GM19099 (cell line): ENCODE data around the gene MEFV.

Source experiments
- POLR2A ChIP-seq: IDR thresholded peaks from 3 replicates; pipeline ENCODE4 v1.6.1; 2011; ENCODE audit warnings: low read depth; ENCODE audit not compliant: insufficient read length; ENCODE audit errors: extremely low read depth

The MEFV gene

DNA sequence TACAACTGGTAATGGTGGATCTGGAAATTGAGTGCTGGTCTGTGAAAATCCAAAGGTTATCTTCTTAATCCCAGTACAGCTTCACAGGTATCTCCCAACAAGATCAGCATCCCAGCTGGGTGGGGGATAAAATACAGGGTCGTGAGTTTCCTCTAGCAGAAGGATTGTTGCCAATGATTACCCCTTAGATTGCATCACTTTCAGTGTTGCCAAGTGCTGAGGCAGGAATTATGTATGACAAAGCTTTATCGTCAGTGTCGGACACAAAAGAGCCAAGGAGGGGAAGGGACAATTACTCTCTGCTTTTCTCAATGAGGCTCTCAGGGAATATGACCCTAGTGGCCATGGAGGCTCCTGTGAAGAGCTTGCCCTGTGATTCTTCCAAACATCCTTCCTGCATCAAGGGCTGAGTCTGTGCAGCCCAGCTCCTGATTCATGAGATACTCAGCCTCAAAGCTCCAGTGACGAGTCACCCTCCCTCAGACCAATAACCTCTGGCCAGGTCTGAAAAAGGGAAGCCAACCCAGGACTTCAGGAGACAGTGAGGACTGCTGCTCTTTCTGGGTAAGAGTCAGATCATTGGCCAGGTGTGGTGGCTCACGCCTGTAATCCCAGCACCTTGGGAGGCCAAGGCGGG is 53.4 kb downstream of the MEFV start:
- no peak for TF ChIP-seq POLR2A

- TF ChIP-seq POLR2A, result no peak
Measured at GRCh38 chr16:3198334-3199072, 57.9 kb downstream of the MEFV start.

GRCh38 chr16:3195975-3196374 is 60.5 kb downstream of the MEFV start:
- TF ChIP-seq POLR2A, result no peak

GRCh38 chr16:3194792-3195191 is 61.6 kb downstream of the MEFV start:
- no peak for TF ChIP-seq POLR2A

- TF ChIP-seq POLR2A, result no peak
Measured at GRCh38 chr16:3193221-3194212, 62.9 kb downstream of the MEFV start.

DNA sequence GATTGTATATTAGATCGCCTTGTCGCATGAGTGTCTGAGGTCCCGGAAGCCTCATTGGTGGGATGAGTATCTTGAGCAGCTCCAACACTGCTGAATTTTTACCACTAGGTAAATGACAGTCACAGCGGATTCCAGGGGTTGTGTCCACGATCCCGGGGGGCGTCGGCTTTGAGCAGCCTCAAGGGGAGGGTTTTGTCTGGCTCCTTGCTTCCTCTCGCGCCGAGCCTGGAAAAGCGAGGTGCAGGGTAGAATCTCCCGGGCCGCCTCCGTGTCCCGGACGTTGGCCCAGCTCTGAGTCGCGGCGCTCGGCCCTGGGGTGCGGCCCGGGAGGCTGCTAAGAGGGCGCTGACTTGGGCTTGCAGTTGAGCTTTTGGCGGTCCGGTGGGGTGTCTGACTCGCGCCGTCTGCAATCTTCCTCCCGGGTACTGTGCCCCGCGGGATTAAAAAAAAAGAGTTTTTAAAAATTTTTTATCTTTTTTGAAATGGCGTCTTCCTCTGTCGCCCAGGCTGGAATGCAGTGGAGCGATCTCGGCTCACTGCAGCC is 63.9 kb downstream of the MEFV start:
- TF ChIP-seq POLR2A, result no peak
